ENCODE data around the gene UNC93B1.

Gene UNC93B1

DNA sequence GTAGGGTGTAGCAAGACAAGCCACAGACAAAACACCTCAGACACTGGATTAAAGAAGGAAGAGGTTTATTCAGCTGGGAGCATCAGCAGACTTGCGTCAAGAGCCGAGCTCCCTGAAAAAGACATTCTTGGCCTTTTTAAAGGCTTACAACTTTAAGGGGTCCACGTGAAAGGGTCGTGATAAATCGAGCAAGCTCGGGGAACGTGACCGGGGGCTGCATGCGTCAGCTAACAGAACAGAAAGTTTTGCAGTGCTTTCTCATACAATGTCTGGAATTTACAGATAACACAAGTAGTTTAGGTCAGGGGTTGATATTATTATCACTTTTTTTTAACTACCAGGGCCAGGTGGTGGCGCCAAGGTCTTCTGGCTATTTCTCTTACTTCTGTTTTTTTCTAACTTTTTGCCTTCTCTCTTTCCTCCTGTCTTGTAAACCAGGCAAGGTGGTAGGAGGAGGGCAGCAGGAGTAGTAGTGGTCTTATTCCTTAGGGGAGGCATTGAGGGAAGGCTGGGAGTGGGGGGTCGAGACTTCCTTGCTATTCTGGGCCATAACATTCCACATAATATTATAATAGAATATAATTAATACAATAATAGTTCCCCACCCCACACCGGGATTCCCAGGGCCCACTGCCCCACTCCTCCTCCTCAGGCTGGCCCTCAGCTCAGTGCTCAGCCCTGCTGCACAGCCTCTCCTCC, 5.6 kb upstream of the UNC93B1 start:
- TF ChIP-seq, protein P1, sequence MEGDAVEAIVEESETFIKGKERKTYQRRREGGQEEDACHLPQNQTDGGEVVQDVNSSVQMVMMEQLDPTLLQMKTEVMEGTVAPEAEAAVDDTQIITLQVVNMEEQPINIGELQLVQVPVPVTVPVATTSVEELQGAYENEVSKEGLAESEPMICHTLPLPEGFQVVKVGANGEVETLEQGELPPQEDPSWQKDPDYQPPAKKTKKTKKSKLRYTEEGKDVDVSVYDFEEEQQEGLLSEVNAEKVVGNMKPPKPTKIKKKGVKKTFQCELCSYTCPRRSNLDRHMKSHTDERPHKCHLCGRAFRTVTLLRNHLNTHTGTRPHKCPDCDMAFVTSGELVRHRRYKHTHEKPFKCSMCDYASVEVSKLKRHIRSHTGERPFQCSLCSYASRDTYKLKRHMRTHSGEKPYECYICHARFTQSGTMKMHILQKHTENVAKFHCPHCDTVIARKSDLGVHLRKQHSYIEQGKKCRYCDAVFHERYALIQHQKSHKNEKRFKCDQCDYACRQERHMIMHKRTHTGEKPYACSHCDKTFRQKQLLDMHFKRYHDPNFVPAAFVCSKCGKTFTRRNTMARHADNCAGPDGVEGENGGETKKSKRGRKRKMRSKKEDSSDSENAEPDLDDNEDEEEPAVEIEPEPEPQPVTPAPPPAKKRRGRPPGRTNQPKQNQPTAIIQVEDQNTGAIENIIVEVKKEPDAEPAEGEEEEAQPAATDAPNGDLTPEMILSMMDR (IDR thresholded peaks at IDR 0.05; ENCODE audit: low read depth, low read length) = peak; percentile 34
- DNase-seq (ENCODE audit: low read depth in 2 of 2) = peak; percentile 58 to 70
- peak overlapping the region in 1 of 2 donors; percentile 58 for H3K4me3 ChIP-seq (replicated peaks in 1 of 2; ENCODE audit: low read depth in 2 of 2, low read length in 2 of 2)

DNA sequence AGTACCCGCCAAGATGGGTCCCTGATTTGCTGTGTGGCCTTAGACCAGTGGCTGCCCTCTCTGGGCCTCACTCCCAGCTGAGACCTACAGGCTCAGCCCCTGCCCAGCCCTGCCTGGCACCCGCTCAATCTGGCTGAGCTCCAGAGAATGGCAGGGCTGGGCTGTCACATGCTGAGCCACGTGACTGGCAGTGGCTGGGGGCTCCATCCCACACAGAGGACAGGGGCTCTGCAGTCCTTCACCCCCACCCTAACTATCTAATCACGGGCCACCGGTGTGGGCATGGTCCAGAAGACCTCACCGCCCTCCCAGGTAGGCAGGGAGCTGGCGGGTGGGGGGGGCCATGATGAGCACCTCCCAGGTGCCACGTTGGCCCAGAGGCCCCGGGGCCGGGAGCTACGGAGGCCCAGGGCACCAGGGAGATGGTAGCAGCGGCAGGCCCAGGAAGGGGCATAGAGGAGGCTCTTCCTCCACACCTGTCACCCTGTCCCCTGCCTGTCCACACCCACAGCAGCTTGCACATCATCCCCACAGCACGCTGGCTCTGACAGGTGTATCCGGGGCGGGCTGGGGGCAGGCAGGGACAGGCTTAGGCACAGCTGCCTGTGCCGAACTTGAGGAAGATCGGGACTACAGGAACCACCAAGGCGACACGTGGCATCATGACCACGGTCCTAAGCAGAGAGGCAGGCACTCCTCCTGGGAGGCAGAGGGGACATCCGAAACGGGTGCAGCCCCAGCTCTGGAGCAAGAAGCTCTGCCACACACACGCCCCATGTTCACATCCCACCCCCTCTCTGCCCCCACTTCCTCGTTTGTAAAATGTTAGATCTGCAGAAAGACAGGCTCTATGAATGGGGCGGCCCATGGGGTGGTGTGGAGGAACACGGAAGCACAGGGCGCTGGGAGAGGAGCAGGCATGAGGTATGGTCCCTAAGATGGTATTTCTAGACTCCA, 4.8 kb upstream of the UNC93B1 start:
- H3K4me3 ChIP-seq (replicated peaks in 1 of 2; ENCODE audit: low read depth in 2 of 2, low read length in 2 of 2) = no peak overlapping the region
- no peak for DNase-seq (ENCODE audit: low read depth in 2 of 2)
- TF ChIP-seq, protein P1 (IDR thresholded peaks at IDR 0.05; ENCODE audit: low read depth, low read length) = no peak

- TF ChIP-seq, protein P1 (IDR thresholded peaks at IDR 0.05; ENCODE audit: low read depth, low read length) = no peak
- H3K4me3 ChIP-seq (replicated peaks in 1 of 2; ENCODE audit: low read depth in 2 of 2, low read length in 2 of 2) = no peak overlapping the region
- DNase-seq (ENCODE audit: low read depth in 2 of 2) = no peak
These were observed 3.8 kb upstream of the UNC93B1 start for GRCh38 chr11:68007498-68008380.

- DNase-seq (ENCODE audit: low read depth in 2 of 2) = no peak
- TF ChIP-seq, protein P1 (IDR thresholded peaks at IDR 0.05; ENCODE audit: low read depth, low read length) = no peak
- no peak overlapping the region for H3K4me3 ChIP-seq (replicated peaks in 1 of 2; ENCODE audit: low read depth in 2 of 2, low read length in 2 of 2)
These were observed 2.8 kb upstream of the UNC93B1 start for GRCh38 chr11:68006606-68007166.

DNA sequence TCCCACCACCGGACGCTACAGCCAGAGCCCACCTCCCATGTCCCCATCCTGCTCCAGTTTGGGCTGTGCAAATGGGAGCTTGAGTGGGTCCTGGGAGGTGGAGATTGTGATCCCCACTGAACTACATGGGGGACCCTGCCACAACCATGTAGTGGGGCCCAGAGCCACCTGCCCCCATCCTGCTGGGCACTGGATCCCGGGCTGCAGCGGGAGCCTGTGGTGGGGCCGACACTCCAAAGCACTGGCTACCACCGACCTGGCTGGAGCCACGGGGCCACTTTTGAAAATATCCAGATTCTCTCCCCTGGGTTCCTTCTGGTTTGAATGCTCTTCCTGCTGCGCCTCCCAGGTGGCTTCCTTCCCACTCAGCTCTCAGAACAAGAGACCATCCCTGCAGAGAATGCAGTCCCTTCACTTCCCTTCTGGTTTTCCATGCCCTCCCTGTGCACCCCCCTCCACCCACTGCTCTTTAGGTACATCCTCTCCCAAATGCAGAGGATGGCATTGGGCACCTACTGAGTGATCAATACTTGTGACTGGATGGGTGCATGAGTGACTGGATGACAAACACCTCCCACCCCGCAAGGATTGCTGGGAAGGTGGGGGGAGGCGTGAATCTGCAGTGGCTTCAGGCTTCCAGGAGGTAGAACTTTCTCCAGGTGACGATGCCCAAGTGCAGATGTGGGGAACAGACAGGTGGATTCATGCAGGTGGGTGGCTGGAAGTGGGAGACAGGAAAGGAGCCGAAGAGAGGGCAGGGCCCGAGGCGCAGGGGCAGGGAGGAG, 846 bp upstream of the UNC93B1 start:
- no peak for DNase-seq (ENCODE audit: low read depth in 2 of 2)
- peak overlapping the region; percentile 64 for H3K4me3 ChIP-seq (replicated peaks in 1 of 2; ENCODE audit: low read depth in 2 of 2, low read length in 2 of 2)
- TF ChIP-seq, protein P1 (IDR thresholded peaks at IDR 0.05; ENCODE audit: low read depth, low read length) = no peak

Data from cardiac fibroblast (primary cell).